ENCODE results near the gene APOC1. TPM values are rescaled to one million over a fixed set of nuclear protein-coding genes. Genes with fewer than 3 reads are reported as not detected.
"Not testable (repeated sequence)": the region's sequence is repeated elsewhere in the genome, so short reads cannot be mapped to it uniquely, and the experiment has no call there.

Gene APOC1
- total and polyA plus RNA-seq, 5 donors from 2014 or later = not detected

- H3K27me3 ChIP-seq (ENCODE audit: control insufficient read depth, insufficient read depth, low read length) = no peaks in the 10 kb centered on the region
- ATAC-seq (ENCODE audit: low read depth in 2 of 2) = no peak
- H3K27me3 Mint-ChIP-seq = peaks cover 53% of the 10 kb centered on the region
These were observed 4.6 kb upstream of the APOC1 start for GRCh38 chr19:44909775-44910174.

GRCh38 chr19:44911896-44912295, 2.5 kb upstream of the APOC1 start:
- H3K27ac Mint-ChIP-seq; H3K4me3 ChIP-seq (ENCODE audit: low read depth, low read length); H3K9me3 ChIP-seq (ENCODE audit: control insufficient read depth in 2 of 2, low read length in 2 of 2); H3K4me3 Mint-ChIP-seq; DNase-seq; H3K27ac ChIP-seq (ENCODE audit: insufficient read depth, low read length, poor library complexity, severe bottlenecking); H3K4me1 ChIP-seq (ENCODE audit: control insufficient read depth, insufficient read depth, low read length, poor library complexity, severe bottlenecking); ATAC-seq (ENCODE audit: low read depth in 2 of 2); H3K27me3 ChIP-seq (ENCODE audit: control insufficient read depth, insufficient read depth, low read length); H3K36me3 Mint-ChIP-seq; H3K36me3 ChIP-seq (ENCODE audit: control insufficient read depth, insufficient read depth, low read length); H3K9me3 Mint-ChIP-seq: not testable (repeated sequence)
- Mint-ChIP-seq H3K27me3 (peaks cover 41% of the 10 kb centered on the region), H3K4me1 (peaks cover 0 to 14% (median 9%) of the 10 kb centered on the region in 4 donors)

More at GRCh38 chr19:44909775-44910174, 4.6 kb upstream of the APOC1 start:
- DNase-seq = no peak
- H3K9me3 ChIP-seq (ENCODE audit: control insufficient read depth in 2 of 2, low read length in 2 of 2) = no peaks in the 10 kb centered on the region
- peaks cover 9% of the 10 kb centered on the region for H3K4me1 ChIP-seq (ENCODE audit: control insufficient read depth, insufficient read depth, low read length, poor library complexity, severe bottlenecking)
- H3K36me3 ChIP-seq (ENCODE audit: control insufficient read depth, insufficient read depth, low read length) = no peaks in the 10 kb centered on the region
- H3K36me3 Mint-ChIP-seq = no peaks in the 10 kb centered on the region
- peaks cover 0 to 22% (median 8%) of the 10 kb centered on the region in 4 donors for H3K4me1 Mint-ChIP-seq
- no peak overlapping the region for H3K4me3 Mint-ChIP-seq
- H3K27ac ChIP-seq (ENCODE audit: insufficient read depth, low read length, poor library complexity, severe bottlenecking) = no peak overlapping the region
- no peak overlapping the region for H3K27ac Mint-ChIP-seq
- H3K4me3 ChIP-seq (ENCODE audit: low read depth, low read length) = no peak overlapping the region
- H3K9me3 Mint-ChIP-seq = no peaks in the 10 kb centered on the region

- Mint-ChIP-seq H3K9me3 (no peaks in the 10 kb centered on the region), H3K36me3 (no peaks in the 10 kb centered on the region), H3K27ac (no peak overlapping the region), H3K4me1 (peaks cover 0 to 14% (median 9%) of the 10 kb centered on the region in 4 donors), H3K4me3 (no peak overlapping the region), H3K27me3 (peaks cover 39% of the 10 kb centered on the region)
- no peaks in the 10 kb centered on the region for H3K9me3 ChIP-seq (ENCODE audit: control insufficient read depth in 2 of 2, low read length in 2 of 2)
- H3K27me3 ChIP-seq (ENCODE audit: control insufficient read depth, insufficient read depth, low read length) = no peaks in the 10 kb centered on the region
- DNase-seq (no peak), ATAC-seq (ENCODE audit: low read depth in 2 of 2) (no peak)
- H3K36me3 ChIP-seq (ENCODE audit: control insufficient read depth, insufficient read depth, low read length) = no peaks in the 10 kb centered on the region
- H3K4me1 ChIP-seq (ENCODE audit: control insufficient read depth, insufficient read depth, low read length, poor library complexity, severe bottlenecking) = peaks cover 7% of the 10 kb centered on the region
- no peak overlapping the region for H3K4me3 ChIP-seq (ENCODE audit: low read depth, low read length)
- no peak overlapping the region for H3K27ac ChIP-seq (ENCODE audit: insufficient read depth, low read length, poor library complexity, severe bottlenecking)
These were observed 1.6 kb upstream of the APOC1 start for GRCh38 chr19:44912854-44913253.

- H3K9me3 Mint-ChIP-seq; ATAC-seq (ENCODE audit: low read depth in 2 of 2); H3K9me3 ChIP-seq (ENCODE audit: control insufficient read depth in 2 of 2, low read length in 2 of 2); H3K27ac Mint-ChIP-seq; H3K36me3 ChIP-seq (ENCODE audit: control insufficient read depth, insufficient read depth, low read length); H3K27me3 ChIP-seq (ENCODE audit: control insufficient read depth, insufficient read depth, low read length); H3K36me3 Mint-ChIP-seq; H3K4me1 ChIP-seq (ENCODE audit: control insufficient read depth, insufficient read depth, low read length, poor library complexity, severe bottlenecking); H3K4me3 ChIP-seq (ENCODE audit: low read depth, low read length); H3K27ac ChIP-seq (ENCODE audit: insufficient read depth, low read length, poor library complexity, severe bottlenecking); DNase-seq: not testable (repeated sequence)
- H3K4me3 Mint-ChIP-seq = peak overlapping the region in 3 of 4 donors; percentile 61 to 75 (median 71)
- peaks cover 0 to 14% (median 9%) of the 10 kb centered on the region in 4 donors for H3K4me1 Mint-ChIP-seq
- peaks cover 35% of the 10 kb centered on the region for H3K27me3 Mint-ChIP-seq
These were observed 636 bp upstream of the APOC1 start for GRCh38 chr19:44913512-44914432.

- no peak overlapping the region for H3K27ac Mint-ChIP-seq
- H3K36me3 Mint-ChIP-seq = no peaks in the 10 kb centered on the region
- no peak overlapping the region for H3K27ac ChIP-seq (ENCODE audit: insufficient read depth, low read length, poor library complexity, severe bottlenecking)
- H3K4me1 Mint-ChIP-seq = peaks cover 0 to 9% (median 4%) of the 10 kb centered on the region in 4 donors
- no peaks in the 10 kb centered on the region for H3K36me3 ChIP-seq (ENCODE audit: control insufficient read depth, insufficient read depth, low read length)
- H3K27me3 Mint-ChIP-seq = peaks cover 23% of the 10 kb centered on the region
- peaks cover 3% of the 10 kb centered on the region for H3K4me1 ChIP-seq (ENCODE audit: control insufficient read depth, insufficient read depth, low read length, poor library complexity, severe bottlenecking)
- no peak overlapping the region for H3K4me3 Mint-ChIP-seq
- H3K9me3 Mint-ChIP-seq = peaks cover 0 to 1% (median 0%) of the 10 kb centered on the region in 7 donors
- ATAC-seq (ENCODE audit: low read depth in 2 of 2) (no peak), DNase-seq (no peak)
- H3K27me3 ChIP-seq (ENCODE audit: control insufficient read depth, insufficient read depth, low read length) = peaks cover 1% of the 10 kb centered on the region
- H3K9me3 ChIP-seq (ENCODE audit: control insufficient read depth in 2 of 2, low read length in 2 of 2) = no peaks in the 10 kb centered on the region
- H3K4me3 ChIP-seq (ENCODE audit: low read depth, low read length) = no peak overlapping the region
These were observed 9.9 kb downstream of the APOC1 start for GRCh38 chr19:44924243-44924725.

GRCh38 chr19:44925114-44925891, 10.9 kb downstream of the APOC1 start:
- no peak for ATAC-seq (ENCODE audit: low read depth in 2 of 2)
- Histone ChIP-seq H3K27ac (ENCODE audit: insufficient read depth, low read length, poor library complexity, severe bottlenecking) (no peak overlapping the region), H3K4me1 (ENCODE audit: control insufficient read depth, insufficient read depth, low read length, poor library complexity, severe bottlenecking) (peaks cover 3% of the 10 kb centered on the region), H3K27me3 (ENCODE audit: control insufficient read depth, insufficient read depth, low read length) (peaks cover 1% of the 10 kb centered on the region), H3K9me3 (ENCODE audit: control insufficient read depth in 2 of 2, low read length in 2 of 2) (no peaks in the 10 kb centered on the region), H3K36me3 (ENCODE audit: control insufficient read depth, insufficient read depth, low read length) (no peaks in the 10 kb centered on the region), H3K4me3 (ENCODE audit: low read depth, low read length) (no peak overlapping the region)
- Mint-ChIP-seq H3K27me3 (peaks cover 33% of the 10 kb centered on the region), H3K4me3 (no peak overlapping the region), H3K9me3 (peaks cover 0 to 1% (median 0%) of the 10 kb centered on the region in 7 donors), H3K27ac (peak overlapping the region in 1 of 3 donors; percentile 82), H3K4me1 (peaks cover 0 to 9% (median 4%) of the 10 kb centered on the region in 4 donors), H3K36me3 (no peaks in the 10 kb centered on the region)
- no peak for DNase-seq

GRCh38 chr19:44926245-44927077, 12.1 kb downstream of the APOC1 start:
- H3K27ac ChIP-seq (ENCODE audit: insufficient read depth, low read length, poor library complexity, severe bottlenecking); H3K36me3 Mint-ChIP-seq; H3K9me3 Mint-ChIP-seq; H3K4me1 Mint-ChIP-seq; H3K9me3 ChIP-seq (ENCODE audit: control insufficient read depth in 2 of 2, low read length in 2 of 2); H3K27ac Mint-ChIP-seq; DNase-seq; H3K4me1 ChIP-seq (ENCODE audit: control insufficient read depth, insufficient read depth, low read length, poor library complexity, severe bottlenecking); H3K36me3 ChIP-seq (ENCODE audit: control insufficient read depth, insufficient read depth, low read length); H3K27me3 ChIP-seq (ENCODE audit: control insufficient read depth, insufficient read depth, low read length); H3K4me3 ChIP-seq (ENCODE audit: low read depth, low read length); ATAC-seq (ENCODE audit: low read depth in 2 of 2): not testable (repeated sequence)
- peaks cover 34% of the 10 kb centered on the region for H3K27me3 Mint-ChIP-seq
- H3K4me3 Mint-ChIP-seq = peak overlapping the region in 2 of 4 donors; percentile 22 to 45

Data from CD4-positive, CD25-positive, alpha-beta regulatory T cell (primary cell).